GM18867 (cell line): ENCODE data around the gene TMEM72.

Experiments
- ATAC-seq: cut with Tn5 transposase; IDR thresholded peaks from one replicate; pipeline ENCODE4 v1.9.1; 2021; ENCODE audit warnings: mild to moderate bottlenecking, moderate library complexity; ENCODE audit not compliant: unreplicated experiment

The TMEM72 gene

DNA sequence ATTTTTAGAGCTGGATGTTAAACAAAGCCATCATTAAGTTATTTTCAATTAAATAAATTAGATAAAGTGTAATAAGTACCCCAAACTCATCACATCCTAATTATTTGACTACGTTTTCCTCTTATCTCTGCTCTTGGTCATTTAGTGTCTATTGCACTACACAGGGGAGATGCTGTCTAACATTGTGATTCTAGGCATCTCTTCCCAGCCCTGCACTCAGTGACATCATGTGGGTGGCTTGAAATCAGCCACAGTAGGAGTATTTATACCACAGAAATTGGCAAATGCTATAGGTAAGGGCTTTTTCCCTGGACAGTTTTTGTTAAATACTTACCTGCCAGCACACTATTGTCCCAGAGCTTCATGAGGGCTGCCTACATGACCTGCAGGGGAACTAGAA lies 21.3 kb upstream of the TMEM72 start:
- no peak for ATAC-seq

DNA sequence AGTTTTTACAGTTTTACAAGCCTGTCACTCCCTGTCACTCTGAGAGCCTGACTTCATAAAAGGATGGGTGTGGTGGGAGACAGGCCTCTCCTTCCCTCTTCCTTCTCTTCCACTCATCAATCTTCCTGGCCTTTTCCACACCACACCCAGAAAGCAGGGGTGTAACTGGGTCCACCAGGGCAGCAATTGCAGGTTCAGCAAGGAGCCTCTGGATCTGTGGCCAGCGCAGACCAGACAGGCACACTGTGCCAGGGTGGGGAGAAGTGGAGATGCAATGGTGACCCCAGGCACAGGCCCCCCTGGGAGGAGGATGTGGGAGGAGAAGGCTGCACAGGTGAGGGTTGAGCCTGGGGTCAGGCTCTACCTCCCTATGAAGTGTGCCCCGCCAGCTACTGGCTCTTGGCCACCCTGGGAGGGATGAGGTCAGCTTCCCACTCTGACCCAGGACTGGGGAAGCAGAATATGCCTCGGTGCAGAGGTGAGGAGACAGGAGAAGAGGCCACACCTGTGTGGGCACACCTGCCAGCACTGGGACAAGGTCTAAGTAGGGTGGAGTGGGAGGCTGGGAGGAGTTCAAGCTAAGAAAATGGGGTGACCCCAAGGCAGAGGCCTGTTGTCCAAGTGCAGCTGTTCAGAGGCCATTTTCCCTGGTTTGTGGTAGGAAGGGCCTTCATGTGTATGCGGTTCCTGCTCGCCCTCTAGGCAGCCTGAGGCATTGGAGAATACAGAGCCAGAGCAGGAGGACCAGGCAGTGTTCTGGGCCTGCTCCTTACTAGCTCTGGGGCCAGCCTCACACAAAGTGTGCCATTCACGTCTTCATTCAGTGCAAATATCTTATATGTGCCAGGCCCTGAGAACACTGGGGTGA lies 20.2 kb upstream of the TMEM72 start:
- no peak for ATAC-seq

DNA sequence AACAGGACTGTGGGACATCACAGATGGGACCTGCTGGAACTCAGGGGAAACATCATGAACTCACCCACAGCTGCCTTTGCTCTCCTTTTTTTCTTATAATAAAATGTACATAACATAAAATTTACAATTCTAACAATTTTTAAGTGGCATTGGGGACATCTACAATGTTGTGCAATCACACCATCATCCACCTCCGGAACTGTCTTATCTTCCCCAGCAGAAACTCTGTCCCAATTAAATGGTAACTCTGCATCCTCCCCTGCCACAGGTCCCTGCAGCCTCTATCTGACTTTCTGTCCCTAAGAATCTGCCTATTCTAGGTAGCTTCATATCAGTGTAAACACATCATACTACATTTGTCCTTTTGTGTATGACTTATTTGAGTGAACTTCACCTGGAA lies 19.4 kb upstream of the TMEM72 start:
- no peak for ATAC-seq

DNA sequence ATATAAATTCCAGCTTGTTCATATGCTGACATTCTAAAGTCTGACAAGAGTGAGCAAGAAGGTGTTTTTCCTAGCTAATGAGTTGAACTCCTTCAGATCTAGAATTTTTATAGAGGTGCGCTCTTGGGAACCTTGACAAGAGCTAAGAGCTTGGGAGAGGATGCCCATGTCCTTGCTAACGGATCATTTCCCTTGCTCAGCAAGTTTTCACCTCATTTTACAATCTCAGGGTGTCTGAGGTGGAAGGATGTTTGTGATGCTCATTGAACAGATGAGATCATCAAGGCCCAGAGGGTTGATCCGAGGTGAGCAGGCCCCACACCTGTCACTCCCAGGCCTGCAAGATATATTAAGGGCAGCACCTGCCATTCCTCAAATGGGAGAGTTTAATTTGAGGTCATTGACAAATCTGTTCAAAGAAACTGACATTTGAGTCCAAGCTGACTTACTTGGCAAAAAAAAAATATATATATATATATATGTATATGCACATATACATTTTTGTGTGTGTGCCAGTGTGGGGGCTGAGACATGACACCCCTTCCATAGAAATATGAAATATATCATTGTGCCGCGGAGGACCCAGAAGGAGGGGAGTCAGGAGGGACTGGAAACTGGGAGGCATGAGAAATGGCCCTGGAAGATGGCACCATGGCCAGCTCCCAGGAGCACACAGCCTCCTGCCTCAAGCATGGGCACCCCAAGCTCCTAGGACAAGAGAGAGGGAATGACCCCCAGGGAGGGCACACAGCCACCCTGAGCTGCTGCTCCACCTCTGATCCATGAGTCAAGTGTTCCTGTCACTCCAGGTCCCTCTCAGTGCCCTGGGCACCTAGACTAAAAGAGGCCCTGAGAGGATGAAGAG lies 17.3 kb upstream of the TMEM72 start:
- no peak for ATAC-seq

DNA sequence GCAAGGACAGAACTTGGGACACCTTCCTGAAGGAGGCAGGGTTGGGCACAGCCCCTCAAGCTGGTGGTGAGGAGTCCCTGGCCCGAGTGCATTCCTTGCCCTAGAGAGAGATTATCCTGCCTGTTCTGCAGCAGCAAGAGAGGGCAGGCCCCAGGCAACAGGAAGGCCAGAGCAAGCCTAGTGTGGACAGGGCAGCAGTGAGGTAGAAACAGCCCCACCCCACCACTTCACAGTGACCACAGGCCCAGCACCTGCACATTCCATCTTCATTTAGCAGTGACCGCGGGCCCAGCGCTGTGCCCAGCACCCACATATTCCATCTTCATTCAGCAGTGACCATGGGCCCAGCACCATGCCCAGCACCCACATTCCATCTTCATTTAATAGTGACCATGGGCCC lies 16.4 kb upstream of the TMEM72 start:
- no peak for ATAC-seq

DNA sequence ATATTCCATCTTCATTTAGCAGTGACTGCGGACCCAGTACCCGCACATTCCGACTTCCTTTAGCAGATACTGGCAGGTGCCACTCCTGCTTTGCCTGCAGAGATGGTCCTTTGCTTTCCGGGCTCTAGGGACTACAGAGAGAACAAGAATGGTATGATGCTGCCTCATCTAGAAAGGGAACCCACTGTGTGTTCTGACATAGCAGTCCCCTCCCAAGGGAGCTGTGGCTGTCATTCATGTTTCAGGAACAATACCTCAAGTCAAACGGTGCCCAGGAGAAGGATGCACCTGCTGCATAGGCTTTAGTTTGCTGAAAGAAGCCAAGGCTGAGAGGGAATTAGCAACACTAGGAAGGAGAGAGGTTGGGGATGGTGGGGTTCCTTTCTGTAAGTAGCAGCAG lies 15.9 kb upstream of the TMEM72 start:
- no peak for ATAC-seq

DNA sequence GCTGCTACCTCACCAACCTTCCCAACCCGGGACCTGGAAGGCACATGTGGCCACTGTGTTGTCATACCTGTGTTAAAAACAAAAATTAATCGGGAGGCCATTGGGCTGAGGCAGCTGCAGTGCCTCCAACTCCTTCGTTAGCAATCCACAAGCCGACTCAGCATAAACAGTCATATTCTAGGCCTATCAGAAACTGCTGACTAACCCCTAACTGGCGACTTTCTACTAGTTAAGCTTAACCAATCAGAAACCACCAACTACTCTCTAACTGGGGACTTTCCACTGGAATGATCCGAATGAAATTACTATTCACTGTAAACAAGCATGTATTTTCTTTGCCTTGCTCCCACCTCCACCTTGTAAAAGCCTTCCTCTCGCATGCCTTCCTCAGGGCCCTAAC lies 14.1 kb upstream of the TMEM72 start:
- ATAC-seq: no peak

DNA sequence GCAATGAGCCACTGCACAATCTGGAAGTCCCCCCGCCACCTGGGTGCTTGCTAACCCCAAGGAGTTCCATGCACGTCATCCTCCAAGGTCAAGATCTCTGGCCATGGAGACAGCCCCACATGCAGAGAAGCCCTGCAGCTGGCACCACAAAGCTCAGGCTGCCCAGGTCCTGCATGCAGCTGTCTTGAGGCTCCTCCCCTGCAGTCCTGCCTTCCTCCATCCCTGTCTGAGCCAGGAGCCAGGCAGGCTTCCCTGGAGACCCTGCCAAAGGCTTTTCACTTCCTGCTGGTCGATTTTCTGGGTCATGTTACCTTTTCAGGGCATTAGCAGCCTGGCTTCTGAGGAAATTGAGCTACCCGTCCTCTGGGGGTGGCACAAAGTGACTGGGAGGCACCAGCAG lies 12.5 kb upstream of the TMEM72 start:
- ATAC-seq: no peak

DNA sequence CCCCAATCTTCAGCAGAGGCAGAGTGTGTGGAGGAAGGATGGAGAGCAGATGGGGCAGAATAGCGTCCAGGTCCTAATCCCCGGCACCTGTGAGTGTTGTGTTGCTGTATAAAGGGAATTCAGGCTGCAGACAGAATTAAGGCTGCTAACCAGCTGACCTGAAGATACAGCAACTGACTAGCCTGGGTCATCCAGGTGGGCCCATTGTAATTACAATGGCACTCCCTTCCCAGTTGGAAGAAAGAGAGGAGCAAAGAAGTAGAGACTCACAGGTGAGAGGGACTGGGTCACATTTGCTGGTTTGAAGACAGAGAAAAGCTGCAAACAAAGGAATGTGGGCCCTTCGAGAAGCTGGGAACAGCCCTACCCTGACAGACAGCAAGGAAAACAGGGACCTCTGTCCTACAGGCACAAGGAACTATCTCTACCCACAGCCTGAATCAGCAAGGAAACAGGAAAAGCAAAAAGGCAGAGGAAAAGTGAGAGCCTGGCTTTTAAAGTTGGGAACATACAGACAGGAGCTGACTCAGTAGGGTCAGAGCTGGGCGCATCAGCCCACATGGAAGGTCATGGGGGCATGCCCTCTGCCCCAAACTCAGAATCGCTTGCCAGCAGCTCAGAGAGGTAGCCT lies 11.6 kb upstream of the TMEM72 start:
- no peak for ATAC-seq

DNA sequence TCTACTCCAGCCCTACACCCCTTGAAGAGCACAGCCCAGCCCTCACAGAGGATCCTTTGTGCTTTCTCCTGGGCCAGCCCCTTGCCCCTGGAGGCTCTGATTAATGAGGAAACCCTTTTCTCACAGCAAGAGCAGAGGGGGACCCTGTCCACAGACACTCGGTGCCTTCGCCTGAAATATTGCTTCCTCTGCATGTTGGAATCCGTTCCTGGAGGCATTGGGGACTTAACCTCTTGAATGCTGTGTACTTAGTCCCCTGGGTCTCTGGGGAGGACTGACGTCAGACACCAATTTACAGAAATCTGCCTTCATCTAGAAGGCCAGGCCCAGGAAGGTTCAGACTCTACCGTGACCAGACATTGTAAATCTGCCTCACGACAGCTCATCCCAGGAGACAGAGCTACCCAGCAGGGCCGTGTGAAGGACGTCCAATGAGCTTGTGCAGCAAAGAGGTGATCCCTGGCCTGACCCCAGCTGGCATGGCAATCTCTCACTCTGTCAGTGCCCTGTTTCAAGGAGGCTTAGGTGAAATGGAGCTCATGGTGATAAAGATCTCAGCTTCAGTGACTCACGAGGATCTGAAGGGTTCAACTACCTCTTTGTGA lies 8.1 kb upstream of the TMEM72 start:
- no peak for ATAC-seq

DNA sequence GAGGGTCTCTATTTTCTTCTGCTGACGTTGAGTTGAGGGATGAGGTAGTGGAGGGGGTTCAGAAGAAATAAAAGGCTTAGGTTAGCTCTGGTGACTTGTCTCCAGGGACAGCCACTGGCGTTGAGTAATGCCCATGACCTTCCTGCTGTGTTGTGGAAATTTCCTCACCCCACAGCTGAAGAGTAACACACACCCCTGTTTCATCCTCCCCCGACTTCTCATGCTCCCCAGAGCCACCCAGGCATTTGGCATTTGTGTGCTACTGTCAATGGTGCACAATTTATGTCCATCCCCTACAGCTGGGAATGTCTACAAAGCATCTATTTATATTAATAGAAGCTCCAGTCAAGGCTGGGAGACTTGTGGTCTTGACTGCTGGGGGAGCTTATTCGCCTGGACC lies 4.7 kb upstream of the TMEM72 start:
- ATAC-seq: no peak

DNA sequence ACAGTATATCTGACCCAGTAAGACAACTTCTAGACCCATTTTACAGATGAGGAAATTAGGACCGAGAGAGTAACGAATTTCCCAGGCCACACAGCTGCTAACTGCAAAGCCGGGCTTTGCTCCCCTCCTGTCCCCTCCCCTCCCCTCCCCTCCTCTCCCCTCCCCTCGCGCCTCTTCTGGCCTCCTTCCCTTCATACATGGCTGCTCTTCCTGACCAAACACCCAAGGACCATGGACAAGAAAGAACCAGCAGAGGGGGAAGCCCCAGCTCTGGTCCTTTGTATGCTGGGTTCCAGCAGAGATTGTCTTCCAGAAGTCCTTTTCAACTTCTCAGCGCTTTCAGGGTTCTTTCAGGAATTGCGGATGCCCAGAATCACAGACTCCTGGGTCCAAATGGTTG lies 3.6 kb upstream of the TMEM72 start:
- ATAC-seq: no peak

DNA sequence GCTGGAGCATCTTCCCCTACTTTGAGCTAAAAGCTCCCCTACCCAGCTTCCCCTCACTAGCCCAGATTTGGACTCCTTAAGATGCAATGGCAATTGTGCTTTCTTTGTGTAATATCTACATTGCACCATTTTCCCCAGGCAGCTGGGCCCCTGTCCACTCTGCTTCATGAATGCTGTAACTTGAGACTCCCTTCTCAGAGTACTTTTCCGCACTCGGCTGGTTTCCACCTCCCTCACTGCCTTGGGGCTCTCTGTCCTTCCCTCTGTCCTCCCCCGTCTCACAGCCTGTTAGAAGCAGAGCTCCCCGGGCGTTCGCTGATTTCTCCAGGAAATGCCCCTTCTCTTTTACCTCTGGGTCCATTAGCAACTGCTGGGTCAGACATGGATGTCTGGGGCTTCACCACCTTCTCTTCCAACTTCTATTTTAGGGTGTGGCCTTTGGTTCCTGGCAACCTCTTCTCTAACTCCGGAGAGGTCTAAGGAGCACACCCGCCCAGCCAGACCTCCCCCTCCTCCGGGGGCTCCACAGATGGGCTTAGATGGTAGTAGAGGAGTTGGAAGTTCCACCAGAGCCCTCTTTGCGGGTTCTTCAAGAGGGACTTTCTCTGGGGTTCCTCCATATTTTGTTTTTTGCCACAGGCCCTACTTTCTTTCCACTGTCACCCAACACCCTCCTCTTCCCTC lies 2.9 kb upstream of the TMEM72 start:
- ATAC-seq: no peak

DNA sequence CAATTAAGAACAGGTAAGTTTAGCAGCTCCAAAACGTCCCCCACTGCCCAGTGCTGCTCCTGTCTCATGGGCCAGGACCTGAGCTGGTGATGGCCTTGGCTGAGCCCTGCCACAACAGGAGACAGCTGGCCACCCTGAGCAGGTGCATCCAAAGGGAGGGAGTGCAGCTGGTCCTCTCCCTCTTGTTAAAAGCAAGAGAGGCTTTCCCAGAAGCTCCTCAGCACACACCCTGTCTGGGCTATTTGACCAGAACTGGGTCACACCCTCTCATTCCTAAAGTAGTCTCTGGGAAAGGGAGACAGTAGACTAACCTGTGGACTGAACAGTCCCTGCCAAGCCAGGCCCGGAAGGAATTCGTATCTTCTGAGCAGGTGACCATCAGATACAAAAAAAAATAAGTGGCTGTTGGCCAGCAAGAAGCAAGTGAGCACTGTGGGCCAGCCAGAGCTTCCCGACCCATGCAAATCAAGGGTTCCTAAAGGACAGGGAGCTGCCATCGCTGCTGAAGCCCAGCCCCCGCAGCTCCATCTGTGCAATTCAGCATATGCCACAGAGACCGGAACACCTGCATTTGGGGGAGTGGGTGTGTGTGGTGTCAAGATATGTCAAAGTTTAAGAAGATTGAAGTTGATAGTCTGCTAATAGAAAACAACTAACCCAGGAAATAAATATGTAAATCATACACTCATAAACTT lies 2.1 kb upstream of the TMEM72 start:
- no peak for ATAC-seq

DNA sequence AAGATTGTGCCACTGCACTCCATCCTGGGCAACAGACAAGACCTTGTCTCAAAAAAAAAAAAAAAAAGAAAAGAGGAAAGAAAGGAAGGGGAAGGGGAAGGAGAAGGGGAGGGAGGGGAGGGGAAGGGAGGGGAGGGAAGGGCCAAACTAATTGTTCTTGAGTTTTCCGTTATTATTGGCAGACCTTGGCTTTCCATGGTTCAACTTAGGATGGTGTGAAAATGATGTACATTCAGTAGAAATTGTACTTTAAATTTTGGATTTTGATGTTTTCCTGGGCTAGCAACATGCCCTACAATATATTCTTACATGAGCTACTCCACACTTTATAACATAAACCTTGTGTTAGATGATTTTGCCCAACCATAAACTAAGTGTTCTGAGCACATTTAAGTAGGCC lies 1.2 kb upstream of the TMEM72 start:
- no peak for ATAC-seq

DNA sequence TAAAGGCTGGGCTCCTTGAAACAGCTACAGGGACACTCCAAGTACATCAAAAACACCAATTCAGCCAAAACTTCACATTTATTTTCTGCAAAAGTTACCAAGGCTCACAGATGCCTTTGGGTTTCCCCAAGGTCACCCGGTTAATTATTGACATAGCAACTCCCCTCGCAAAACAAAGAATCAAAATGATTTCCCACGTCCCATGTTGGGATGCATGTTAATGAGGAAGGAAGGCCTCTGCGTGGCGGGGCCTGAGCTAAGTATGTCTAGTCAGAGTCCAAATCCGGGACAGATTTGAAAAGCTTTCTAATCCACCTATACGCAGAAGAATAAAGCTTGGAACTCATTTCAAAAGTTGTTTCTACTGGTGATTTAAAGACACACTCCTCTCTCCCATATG lies 535 bp upstream of the TMEM72 start:
- ATAC-seq: no peak

DNA sequence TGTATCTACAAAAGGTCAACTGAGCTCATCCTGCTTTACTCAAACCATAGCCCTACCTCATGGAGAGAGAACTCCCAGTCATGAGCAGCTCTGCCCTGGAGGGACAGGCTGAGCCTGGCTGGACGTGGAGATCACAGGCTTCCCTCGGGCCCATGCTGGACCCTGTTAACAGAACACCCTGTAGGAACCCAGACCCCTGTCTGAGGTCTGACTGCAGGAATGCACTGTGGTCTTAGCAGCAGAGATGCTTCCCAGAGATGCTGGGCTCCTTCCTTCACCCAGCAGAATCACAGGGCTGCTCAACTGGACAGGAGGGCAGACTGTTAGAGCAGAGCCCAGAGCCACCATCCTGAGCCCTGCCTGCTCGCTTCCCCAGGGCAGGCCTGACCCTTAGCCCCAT lies 814 bp downstream of the TMEM72 start:
- ATAC-seq: no peak

DNA sequence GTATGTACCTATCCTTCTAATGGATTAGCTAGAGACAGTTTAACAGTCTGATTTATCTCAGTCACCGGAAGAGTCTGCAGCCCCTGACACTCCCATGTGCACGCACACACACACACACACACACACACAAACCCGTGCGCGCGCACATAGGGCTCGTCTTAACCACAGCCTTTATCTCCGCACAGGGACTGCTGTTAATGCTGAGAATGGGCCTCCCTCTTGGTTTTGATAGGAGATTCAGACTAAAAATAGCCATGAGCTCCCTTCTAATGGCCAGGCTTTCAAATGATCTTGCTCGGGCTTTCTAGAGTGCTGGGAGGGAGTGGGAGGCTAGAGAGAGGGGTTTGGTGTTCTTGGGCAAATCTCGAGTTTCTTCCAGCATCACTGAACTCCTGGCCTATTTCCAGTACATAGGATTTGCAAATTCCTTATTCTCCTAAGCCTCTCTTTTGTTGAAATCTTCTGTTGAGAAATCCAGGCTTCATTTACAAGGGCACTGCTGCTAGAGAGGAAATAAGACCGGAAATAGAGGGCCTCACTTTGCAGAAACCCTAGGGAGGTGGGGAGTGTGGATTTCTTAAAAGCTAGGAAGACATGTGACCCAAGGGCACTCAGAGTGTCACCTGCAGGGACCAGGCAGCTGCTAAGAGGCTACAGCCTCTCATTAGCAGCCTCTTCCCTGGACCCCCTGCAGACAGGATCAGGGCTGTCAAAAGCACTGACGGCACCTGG lies 2.4 kb downstream of the TMEM72 start:
- no peak for ATAC-seq

DNA sequence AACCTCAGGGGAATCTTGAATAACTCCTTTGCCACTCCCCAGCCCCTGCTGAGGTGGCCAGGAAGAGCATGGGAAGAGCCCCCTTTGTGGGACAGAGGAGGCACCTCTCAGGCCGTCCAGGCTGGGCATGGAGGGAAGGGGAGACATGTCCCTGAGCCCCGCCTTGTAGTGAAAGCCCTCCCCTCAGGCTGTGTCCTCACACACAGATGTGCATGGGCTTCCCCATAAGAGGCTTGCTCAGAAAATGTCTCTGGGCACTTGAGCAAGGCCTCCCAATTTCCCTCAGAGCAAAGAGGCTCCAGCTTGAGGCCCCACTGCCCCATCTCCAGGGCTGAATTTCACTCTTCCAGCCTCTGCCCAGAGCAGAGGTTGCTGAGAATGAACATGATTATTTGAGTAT lies 3.8 kb downstream of the TMEM72 start:
- no peak for ATAC-seq

DNA sequence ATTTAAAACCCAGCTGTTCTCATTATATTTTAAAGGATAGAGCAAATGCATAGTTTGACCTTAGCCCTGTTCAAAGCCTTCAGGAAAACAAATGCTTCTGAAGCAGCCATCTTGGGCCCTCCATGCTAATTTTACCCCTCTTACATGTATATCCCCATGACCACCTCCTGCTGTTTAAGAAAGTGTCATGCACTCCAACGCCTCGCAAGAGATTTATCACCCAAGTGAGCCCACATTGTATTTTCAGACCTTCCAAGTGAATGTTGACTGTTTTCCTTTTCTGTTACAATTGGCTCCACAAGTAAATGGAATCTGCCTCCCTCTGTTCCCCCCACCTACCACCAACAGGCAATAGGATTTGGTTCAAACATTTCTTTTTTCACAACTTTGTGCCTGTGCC lies 5.3 kb downstream of the TMEM72 start:
- no peak for ATAC-seq
